Stimulated activated CD4-positive, alpha-beta T cell treated with anti-CD3 and anti-CD28 coated beads, Interleukin-1b, Interleukin-23, amount 100 ng/mL, for 24 hours (primary cell): Measurements from ENCODE around the gene SLC9C1.

Experiments used
- DNase-seq, 4 experiments: peaks; one replicate each; pipeline ENCODE4 v3.0.0-alpha.2; 2020; ENCODE audit warnings: low read depth in 4 of 4, low spot score in 1 of 4

Gene SLC9C1

GRCh38 chr3:112307557-112307956, 13.5 kb upstream of the SLC9C1 start:
- DNase-seq: no peak

GRCh38 chr3:112306825-112307224, 12.8 kb upstream of the SLC9C1 start:
- DNase-seq: no peak

- DNase-seq: no peak
Measured at GRCh38 chr3:112304611-112305010, 10.6 kb upstream of the SLC9C1 start.

GRCh38 chr3:112303764-112304325, 9.8 kb upstream of the SLC9C1 start:
- DNase-seq: no peak

- no peak for DNase-seq
Measured at GRCh38 chr3:112302881-112303763, 9.1 kb upstream of the SLC9C1 start.

- DNase-seq: no peak
Measured at GRCh38 chr3:112302150-112302830, 8.3 kb upstream of the SLC9C1 start.

GRCh38 chr3:112298781-112299180, 4.8 kb upstream of the SLC9C1 start:
- no peak for DNase-seq

- no peak for DNase-seq
Measured at GRCh38 chr3:112297714-112298113, 3.7 kb upstream of the SLC9C1 start.

- DNase-seq: no peak
Measured at GRCh38 chr3:112289011-112289410, 5.0 kb downstream of the SLC9C1 start.

GRCh38 chr3:112280266-112280665, 13.8 kb downstream of the SLC9C1 start:
- no peak for DNase-seq

GRCh38 chr3:112273536-112273935, 20.5 kb downstream of the SLC9C1 start:
- no peak for DNase-seq

GRCh38 chr3:112261742-112262141, 32.3 kb downstream of the SLC9C1 start:
- DNase-seq: no peak

- DNase-seq: no peak
Measured at GRCh38 chr3:112260563-112260962, 33.5 kb downstream of the SLC9C1 start.

GRCh38 chr3:112253301-112253971, 40.6 kb downstream of the SLC9C1 start:
- no peak for DNase-seq

GRCh38 chr3:112247900-112248299, 46.1 kb downstream of the SLC9C1 start:
- no peak for DNase-seq

GRCh38 chr3:112247350-112247749, 46.7 kb downstream of the SLC9C1 start:
- no peak for DNase-seq

GRCh38 chr3:112233083-112233482, 60.9 kb downstream of the SLC9C1 start:
- DNase-seq: no peak

GRCh38 chr3:112231727-112232126, 62.3 kb downstream of the SLC9C1 start:
- no peak for DNase-seq

- DNase-seq: no peak
Measured at GRCh38 chr3:112230033-112230432, 64.0 kb downstream of the SLC9C1 start.

GRCh38 chr3:112228786-112229185, 65.2 kb downstream of the SLC9C1 start:
- no peak for DNase-seq

- no peak for DNase-seq
Measured at GRCh38 chr3:112200317-112200666, 93.7 kb downstream of the SLC9C1 start.
